HepG2 (cell line): ENCODE measurements around the gene EGFR. TPM values are rescaled to one million over a fixed set of nuclear protein-coding genes. Genes with fewer than 3 reads are reported as not detected.

Experiments
- ATAD3A ChIP-seq: sonication (generic); formaldehyde crosslinking; IDR thresholded peaks from 2 replicates; pipeline ENCODE4 v1.4.0; 2020; ENCODE audit warnings: missing genetic modification reagents
- CBFB ChIP-seq: sonication (generic); formaldehyde crosslinking; IDR thresholded peaks from 2 replicates; pipeline ENCODE4 v1.4.0; 2020; ENCODE audit warnings: missing genetic modification reagents
- MLLT10 ChIP-seq: sonication (generic); formaldehyde crosslinking; IDR thresholded peaks from 2 replicates; pipeline ENCODE4 v1.4.0; 2020; ENCODE audit warnings: missing genetic modification reagents
- NFIC ChIP-seq: IDR thresholded peaks from 2 replicates; pipeline ENCODE4 v1.6.1; 2012; ENCODE audit warnings: mild to moderate bottlenecking, low read length, inconsistent platforms
- POLR2AphosphoS5 ChIP-seq: IDR thresholded peaks from 2 replicates; pipeline ENCODE4 v1.6.1; 2012; ENCODE audit warnings: low read depth, low read length
- PPARG ChIP-seq: conservative IDR thresholded peaks from 2 replicates; pipeline ENCODE4 v1.6.1; 2016; ENCODE audit warnings: missing biosample characterization, missing genetic modification reagents
- SOX6 ChIP-seq, 2 experiments: fragments of 450-650 bp in 1 of 2; sonication (generic) in 1 of 2; formaldehyde crosslinking in 1 of 2; IDR thresholded peaks; 2 replicates each; pipeline versions ENCODE4 v1.4.0 to v1.6.1; 2017 to 2020; ENCODE audit warnings: antibody characterized with exemption in 1 of 2, mild to moderate bottlenecking in 1 of 2, missing genetic modification reagents in 1 of 2
- TBP ChIP-seq: sonication (generic); formaldehyde crosslinking; IDR thresholded peaks from 2 replicates; pipeline ENCODE4 v1.5.0; 2020; ENCODE audit warnings: missing genetic modification reagents
- TRAFD1 ChIP-seq: sonication (generic); formaldehyde crosslinking; IDR thresholded peaks from 2 replicates; pipeline ENCODE4 v1.5.1; 2020; ENCODE audit warnings: missing genetic modification reagents, mild to moderate bottlenecking, borderline replicate concordance
- ZBTB26 ChIP-seq: IDR thresholded peaks from 2 replicates; pipeline ENCODE4 v1.6.1; 2016; ENCODE audit warnings: missing compliant biosample characterization, missing genetic modification reagents, borderline replicate concordance
- ZNF24 ChIP-seq: fragments of 450-650 bp; IDR thresholded peaks from 2 replicates; pipeline ENCODE4 v1.6.1; 2017; ENCODE audit warnings: antibody characterized with exemption, mild to moderate bottlenecking
- ZNF747 ChIP-seq: sonication (generic); formaldehyde crosslinking; IDR thresholded peaks from 2 replicates; pipeline ENCODE4 v1.8.1; 2023; ENCODE audit warnings: missing genetic modification reagents, mild to moderate bottlenecking, borderline replicate concordance
- ZNF782 ChIP-seq: sonication (generic); formaldehyde crosslinking; IDR thresholded peaks from 2 replicates; pipeline ENCODE4 v1.4.0; 2020; ENCODE audit warnings: missing genetic modification reagents, mild to moderate bottlenecking, borderline replicate concordance
- ZNF800 ChIP-seq: sonication (generic); formaldehyde crosslinking; IDR thresholded peaks from 2 replicates; pipeline ENCODE4 v1.4.0; 2020; ENCODE audit warnings: missing genetic modification reagents
- polyA plus RNA-seq, 8 experiments: library from polyadenylated mRNA; depleted of rRNA in 3 of 8; stranded (reverse) in 7 of 8; unstranded in 1 of 8; fragments of >200 nt; fragmentation: Illumina TruSeq in 4 of 8; extraction: Trizol in 4 of 8; gene quantifications; 2 replicates each; pipeline versions ENCODE4 v1.2.1 to v1.2.3, GENCODE V29; 2011 to 2016; ENCODE audit warnings: low read depth in 4 of 8, missing spikeins in 1 of 8, mixed read lengths in 1 of 8; ENCODE audit not compliant: insufficient read depth in 1 of 8
- total RNA-seq, 5 experiments: library from RNA; depleted of rRNA; stranded (reverse); fragments of >200 nt; fragmentation: Illumina TruSeq; extraction: Trizol; gene quantifications; 2 replicates each; pipeline ENCODE4 v1.2.3, GENCODE V29; 2016; ENCODE audit warnings: low read depth in 1 of 5
- TF ChIP-seq, protein P1 (sequence below): sonication (generic); formaldehyde crosslinking; IDR thresholded peaks from 2 replicates; pipeline ENCODE4 v1.9.0; 2021; ENCODE audit warnings: mild to moderate bottlenecking, missing genetic modification reagents
- TF ChIP-seq, protein P2 (sequence below): sonication (generic); formaldehyde crosslinking; IDR thresholded peaks from 2 replicates; pipeline ENCODE4 v1.8.0; 2022; ENCODE audit warnings: low read depth, missing genetic modification reagents

EGFR gene
- total and polyA plus RNA-seq, 2 of the 13 experiments (the other 11 are each of a cell fraction or from before 2014, with no cell fraction given): 7.0 to 10.0 TPM

GRCh38 chr7:55177589-55178261, 158.9 kb downstream of the EGFR start (continued):
- TF ChIP-seq NFIC (peak; percentile 37; the same call in 1 of the 2 replicates), ZNF747 (CRISPR knock-in tag) (no peak), POLR2AphosphoS5 (peak; percentile 60; the same call in 1 of the 2 replicates), ATAD3A (CRISPR knock-in tag) (no peak), ZNF782 (peak; percentile 69; the same call in 1 of the 2 replicates), CBFB (CRISPR knock-in tag) (no peak), ZNF24 (no peak), SOX6 (IDR thresholded peaks at IDR 0.05) (no peak), SOX6 (CRISPR knock-in tag; IDR thresholded peaks at IDR 0.05) (peak; percentile 98), TRAFD1 (CRISPR knock-in tag) (no peak), TBP (no peak), MLLT10 (no peak), PPARG (peak; percentile 82), ZBTB26 (CRISPR knock-in tag) (0 out of 2 replicates have a peak, but pooled peaks have one; percentile 7), ZNF800 (CRISPR knock-in tag) (0 out of 2 replicates have a peak, but pooled peaks have one; percentile 36)
- TF ChIP-seq, protein P1, sequence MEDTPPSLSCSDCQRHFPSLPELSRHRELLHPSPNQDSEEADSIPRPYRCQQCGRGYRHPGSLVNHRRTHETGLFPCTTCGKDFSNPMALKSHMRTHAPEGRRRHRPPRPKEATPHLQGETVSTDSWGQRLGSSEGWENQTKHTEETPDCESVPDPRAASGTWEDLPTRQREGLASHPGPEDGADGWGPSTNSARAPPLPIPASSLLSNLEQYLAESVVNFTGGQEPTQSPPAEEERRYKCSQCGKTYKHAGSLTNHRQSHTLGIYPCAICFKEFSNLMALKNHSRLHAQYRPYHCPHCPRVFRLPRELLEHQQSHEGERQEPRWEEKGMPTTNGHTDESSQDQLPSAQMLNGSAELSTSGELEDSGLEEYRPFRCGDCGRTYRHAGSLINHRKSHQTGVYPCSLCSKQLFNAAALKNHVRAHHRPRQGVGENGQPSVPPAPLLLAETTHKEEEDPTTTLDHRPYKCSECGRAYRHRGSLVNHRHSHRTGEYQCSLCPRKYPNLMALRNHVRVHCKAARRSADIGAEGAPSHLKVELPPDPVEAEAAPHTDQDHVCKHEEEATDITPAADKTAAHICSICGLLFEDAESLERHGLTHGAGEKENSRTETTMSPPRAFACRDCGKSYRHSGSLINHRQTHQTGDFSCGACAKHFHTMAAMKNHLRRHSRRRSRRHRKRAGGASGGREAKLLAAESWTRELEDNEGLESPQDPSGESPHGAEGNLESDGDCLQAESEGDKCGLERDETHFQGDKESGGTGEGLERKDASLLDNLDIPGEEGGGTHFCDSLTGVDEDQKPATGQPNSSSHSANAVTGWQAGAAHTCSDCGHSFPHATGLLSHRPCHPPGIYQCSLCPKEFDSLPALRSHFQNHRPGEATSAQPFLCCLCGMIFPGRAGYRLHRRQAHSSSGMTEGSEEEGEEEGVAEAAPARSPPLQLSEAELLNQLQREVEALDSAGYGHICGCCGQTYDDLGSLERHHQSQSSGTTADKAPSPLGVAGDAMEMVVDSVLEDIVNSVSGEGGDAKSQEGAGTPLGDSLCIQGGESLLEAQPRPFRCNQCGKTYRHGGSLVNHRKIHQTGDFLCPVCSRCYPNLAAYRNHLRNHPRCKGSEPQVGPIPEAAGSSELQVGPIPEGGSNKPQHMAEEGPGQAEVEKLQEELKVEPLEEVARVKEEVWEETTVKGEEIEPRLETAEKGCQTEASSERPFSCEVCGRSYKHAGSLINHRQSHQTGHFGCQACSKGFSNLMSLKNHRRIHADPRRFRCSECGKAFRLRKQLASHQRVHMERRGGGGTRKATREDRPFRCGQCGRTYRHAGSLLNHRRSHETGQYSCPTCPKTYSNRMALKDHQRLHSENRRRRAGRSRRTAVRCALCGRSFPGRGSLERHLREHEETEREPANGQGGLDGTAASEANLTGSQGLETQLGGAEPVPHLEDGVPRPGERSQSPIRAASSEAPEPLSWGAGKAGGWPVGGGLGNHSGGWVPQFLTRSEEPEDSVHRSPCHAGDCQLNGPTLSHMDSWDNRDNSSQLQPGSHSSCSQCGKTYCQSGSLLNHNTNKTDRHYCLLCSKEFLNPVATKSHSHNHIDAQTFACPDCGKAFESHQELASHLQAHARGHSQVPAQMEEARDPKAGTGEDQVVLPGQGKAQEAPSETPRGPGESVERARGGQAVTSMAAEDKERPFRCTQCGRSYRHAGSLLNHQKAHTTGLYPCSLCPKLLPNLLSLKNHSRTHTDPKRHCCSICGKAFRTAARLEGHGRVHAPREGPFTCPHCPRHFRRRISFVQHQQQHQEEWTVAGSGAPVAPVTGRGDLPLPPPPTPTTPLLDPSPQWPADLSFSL (CRISPR knock-in tag): peak; percentile 23; the same call in 1 of the 2 replicates
- TF ChIP-seq, protein P2, sequence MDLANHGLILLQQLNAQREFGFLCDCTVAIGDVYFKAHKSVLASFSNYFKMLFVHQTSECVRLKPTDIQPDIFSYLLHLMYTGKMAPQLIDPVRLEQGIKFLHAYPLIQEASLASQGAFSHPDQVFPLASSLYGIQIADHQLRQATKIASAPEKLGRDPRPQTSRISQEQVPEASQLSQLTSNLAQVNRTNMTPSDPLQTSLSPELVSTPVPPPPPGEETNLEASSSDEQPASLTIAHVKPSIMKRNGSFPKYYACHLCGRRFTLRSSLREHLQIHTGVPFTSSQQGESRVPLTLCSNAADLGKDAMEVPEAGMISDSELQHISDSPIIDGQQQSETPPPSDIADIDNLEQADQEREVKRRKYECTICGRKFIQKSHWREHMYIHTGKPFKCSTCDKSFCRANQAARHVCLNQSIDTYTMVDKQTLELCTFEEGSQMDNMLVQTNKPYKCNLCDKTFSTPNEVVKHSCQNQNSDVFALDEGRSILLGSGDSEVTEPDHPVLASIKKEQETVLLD (CRISPR knock-in tag): no peak
